Measurements from ENCODE around the gene FTO. TPM values are rescaled to one million over a fixed set of nuclear protein-coding genes. Genes with fewer than 3 reads are reported as not detected.

FTO gene
- total RNA-seq, 1 donor from 2014 or later: 67.7 TPM

DNA sequence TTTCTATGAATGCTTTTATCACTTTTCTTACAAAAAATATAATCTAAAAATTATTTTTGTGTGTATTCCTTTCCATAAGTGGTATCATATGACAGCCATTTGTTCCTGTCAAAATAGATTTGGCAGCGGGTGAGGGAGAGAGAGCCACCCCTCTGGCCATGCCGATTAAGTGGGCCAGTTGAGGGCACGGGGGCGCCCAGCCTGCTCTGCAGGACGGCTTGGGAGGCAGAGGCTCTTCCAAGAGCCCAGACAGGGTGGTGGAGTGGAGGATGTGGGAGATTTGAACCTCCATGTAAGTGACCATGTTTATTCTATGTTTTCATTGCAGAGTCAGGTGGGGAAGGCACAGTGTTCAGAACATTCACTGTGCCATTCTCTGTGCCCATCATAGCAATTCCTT is 493.8 kb downstream of the FTO start:
- intact Hi-C loops (cut with micrococcal nuclease): no loop called here

DNA sequence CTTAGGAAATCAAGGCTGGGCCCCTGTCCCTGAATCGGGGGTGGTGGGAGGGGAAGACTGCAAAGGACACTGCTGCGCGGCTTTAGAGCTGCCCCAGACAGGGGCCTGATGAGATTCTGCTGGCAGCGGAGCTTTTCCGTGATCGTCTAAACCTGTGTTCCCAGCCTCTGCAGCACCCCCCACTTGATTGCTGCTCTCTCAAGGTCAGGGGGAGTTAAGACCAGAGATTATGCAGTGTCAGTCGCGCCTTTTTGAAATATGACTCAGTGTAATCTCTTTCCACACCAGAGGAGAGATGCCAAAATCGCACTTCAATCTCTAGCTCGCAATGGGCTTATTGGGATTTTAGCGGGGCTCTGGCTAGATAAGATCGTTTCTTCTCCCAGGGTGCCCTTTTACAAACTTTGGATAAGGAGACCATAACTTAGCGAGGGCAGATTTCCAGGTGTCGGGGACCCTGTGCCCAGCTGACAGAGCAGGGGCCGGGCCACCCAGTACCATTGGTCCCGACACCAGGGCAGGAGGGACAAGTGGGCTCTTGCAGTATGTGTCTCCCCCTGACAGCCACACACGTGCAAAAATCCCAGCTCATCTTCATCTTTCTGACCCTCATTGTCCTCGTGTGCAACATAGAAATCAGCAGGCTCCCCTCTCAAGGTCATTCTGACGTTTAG is 495.7 kb downstream of the FTO start:
- intact Hi-C loops (cut with micrococcal nuclease): no loop called here

DNA sequence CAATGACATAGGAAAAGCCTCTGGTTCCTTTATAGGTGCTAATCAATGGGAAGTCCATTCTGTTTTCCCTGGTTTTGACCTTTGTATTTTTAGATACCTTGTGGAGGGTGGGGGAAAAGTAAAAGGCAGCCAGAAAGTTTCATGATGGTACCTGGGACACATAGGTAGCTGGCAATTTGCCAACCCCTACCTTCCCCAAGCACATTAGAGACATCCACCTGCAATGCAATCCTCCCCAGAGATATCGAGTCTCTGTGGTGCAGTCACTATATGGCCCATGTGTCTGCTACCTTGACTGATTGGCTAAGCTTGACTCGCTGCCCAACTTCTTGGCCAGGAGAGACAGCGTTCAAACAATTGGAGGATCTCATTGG is 496.2 kb downstream of the FTO start:
- intact Hi-C loops (cut with micrococcal nuclease): no loop called here

DNA sequence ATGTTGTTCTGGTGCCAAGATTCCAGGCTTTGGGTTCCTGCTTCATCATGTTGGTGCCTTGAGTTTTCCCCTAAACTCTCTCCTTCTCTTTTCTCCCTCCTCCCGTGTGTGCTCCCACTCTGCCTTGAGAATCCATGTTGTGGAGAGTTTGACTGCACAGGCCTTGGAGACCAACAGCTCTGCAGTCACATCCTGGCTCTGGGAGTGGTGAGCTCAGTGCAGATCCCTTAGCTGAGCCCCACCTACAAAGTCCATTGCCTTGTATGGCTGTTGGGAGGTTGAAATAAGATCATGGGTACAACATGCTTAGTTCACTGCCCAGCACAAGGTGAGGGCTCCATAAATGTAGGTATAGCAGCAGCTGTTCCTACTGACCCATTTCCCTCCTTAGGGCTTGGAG is 496.8 kb downstream of the FTO start:
- intact Hi-C loops (cut with micrococcal nuclease): no loop called here

DNA sequence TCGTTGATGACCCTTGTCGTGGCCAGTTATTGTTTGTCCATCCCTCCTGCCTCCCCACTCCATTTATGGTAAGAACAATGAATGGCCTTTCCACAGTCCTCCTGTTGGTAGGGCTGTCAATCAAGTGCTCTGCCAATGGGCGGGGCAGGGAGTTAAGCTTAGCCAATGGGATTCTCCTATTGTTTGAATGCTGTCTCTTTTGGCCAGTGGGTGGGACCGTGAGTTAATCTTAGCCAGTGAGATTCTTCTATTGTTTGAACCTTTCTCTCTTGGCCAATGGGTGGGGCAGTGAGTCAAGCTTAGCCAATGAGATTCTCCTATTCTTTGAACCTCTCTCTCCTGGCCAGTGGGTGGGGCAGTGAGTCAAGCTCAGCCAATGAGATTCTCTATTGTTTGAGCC is 497.2 kb downstream of the FTO start:
- intact Hi-C loops (cut with micrococcal nuclease): no loop called here

Other genes with a start within 250 kb of the FTO start
- 73.0 and 74.5 TPM in 2 replicates for gene AKTIP, start 200.9 kb upstream of the FTO start, total RNA-seq
- 4.4 and 5.1 TPM in 2 replicates for gene RPGRIP1L, start 297 bp upstream of the FTO start, total RNA-seq